ENCODE results near the gene RRN3.

DNA sequence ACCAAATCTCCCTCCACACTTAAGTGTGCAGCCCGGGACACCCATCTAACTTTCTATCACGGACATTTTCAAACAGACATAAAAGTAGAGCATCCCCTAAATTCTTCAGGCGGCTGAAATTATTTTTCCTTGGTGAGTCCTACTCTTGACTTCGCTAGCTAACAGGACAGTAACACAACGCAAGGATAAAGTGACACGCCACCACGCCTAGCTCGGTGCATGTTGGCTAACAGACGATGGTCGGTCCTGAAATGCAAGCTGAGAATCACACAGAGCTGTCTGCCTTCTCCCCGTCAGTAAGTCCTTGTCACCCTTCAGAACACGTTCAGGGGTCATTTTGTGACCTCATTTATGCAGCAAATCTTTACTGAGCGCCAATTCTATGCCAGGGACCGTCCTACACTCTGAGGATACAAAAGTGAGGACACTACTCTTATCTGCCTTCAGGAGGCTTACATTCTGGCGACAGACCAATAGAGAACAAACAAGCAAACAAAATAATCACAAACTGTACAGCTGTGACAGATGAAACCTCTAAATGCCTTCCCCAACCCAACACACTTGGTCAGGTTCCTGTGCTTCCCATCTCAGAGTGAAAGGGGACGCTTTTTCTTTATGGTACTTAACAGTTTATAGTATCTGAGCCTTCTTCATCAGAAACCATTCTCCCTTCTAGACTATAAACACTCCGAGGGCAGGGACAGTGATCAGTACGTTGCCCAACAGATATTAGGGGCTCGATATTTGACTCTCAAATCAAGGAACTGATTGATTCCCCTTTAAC, 39.5 kb downstream of the RRN3 start:
- TF ChIP-seq, protein P1, sequence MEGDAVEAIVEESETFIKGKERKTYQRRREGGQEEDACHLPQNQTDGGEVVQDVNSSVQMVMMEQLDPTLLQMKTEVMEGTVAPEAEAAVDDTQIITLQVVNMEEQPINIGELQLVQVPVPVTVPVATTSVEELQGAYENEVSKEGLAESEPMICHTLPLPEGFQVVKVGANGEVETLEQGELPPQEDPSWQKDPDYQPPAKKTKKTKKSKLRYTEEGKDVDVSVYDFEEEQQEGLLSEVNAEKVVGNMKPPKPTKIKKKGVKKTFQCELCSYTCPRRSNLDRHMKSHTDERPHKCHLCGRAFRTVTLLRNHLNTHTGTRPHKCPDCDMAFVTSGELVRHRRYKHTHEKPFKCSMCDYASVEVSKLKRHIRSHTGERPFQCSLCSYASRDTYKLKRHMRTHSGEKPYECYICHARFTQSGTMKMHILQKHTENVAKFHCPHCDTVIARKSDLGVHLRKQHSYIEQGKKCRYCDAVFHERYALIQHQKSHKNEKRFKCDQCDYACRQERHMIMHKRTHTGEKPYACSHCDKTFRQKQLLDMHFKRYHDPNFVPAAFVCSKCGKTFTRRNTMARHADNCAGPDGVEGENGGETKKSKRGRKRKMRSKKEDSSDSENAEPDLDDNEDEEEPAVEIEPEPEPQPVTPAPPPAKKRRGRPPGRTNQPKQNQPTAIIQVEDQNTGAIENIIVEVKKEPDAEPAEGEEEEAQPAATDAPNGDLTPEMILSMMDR (IDR thresholded peaks at IDR 0.05), result no peak
- no peak for TF ChIP-seq POLR2A (IDR thresholded peaks at IDR 0.05)
